CD14-positive monocyte (primary cell): Measurements from ENCODE around the gene FEZF1. TPM values are rescaled to one million over a fixed set of nuclear protein-coding genes. Genes with fewer than 3 reads are reported as not detected.

ENCODE experiments used
- DNase-seq, 3 donors: peaks; one replicate each; pipeline ENCODE4 v3.0.0-alpha.2; 2011 to 2022
- H2AFZ ChIP-seq: 2 replicates; pipeline ENCODE4 v1.6.0; 2012; ENCODE audit warnings: mild to moderate bottlenecking, low read depth, low read length, inconsistent platforms; ENCODE audit not compliant: insufficient read depth, poor library complexity, severe bottlenecking
- H3K27ac ChIP-seq, 2 donors: 1 replicate in 1 of 2; 2 replicates in 1 of 2; pipeline ENCODE4 v1.5.1; 2012 to 2013; ENCODE audit warnings: low read length in 2 of 2, control low read depth in 1 of 2, inconsistent platforms in 1 of 2, low read depth in 1 of 2, mild to moderate bottlenecking in 1 of 2
- H3K27me3 ChIP-seq, 2 donors: one replicate each; pipeline versions ENCODE4 v1.6.0 to v1.6.1; 2011 to 2013; ENCODE audit warnings: low read length in 2 of 2; ENCODE audit not compliant: control insufficient read depth in 2 of 2, insufficient read depth in 2 of 2
- H3K36me3 ChIP-seq, 2 donors: replicated peaks in 1 of 2; 1 replicate in 1 of 2; 2 replicates in 1 of 2; pipeline versions ENCODE4 v1.5.1 to v1.6.1; 2012 to 2013; ENCODE audit warnings: low read length in 2 of 2, control low read depth in 1 of 2, inconsistent platforms in 1 of 2, mild to moderate bottlenecking in 1 of 2; ENCODE audit not compliant: insufficient read depth in 2 of 2, control insufficient read depth in 1 of 2
- H3K4me1 ChIP-seq, 2 donors: 1 replicate in 1 of 2; 2 replicates in 1 of 2; pipeline versions ENCODE4 v1.5.1 to v1.6.1; 2012 to 2013; ENCODE audit warnings: low read length in 2 of 2, control low read depth in 1 of 2, inconsistent platforms in 1 of 2, mild to moderate bottlenecking in 1 of 2, moderate library complexity in 1 of 2; ENCODE audit not compliant: insufficient read depth in 2 of 2, control insufficient read depth in 1 of 2
- H3K4me2 ChIP-seq: replicated peaks from 2 replicates; pipeline ENCODE3; 2012; ENCODE audit warnings: low read length, moderate library complexity, mild to moderate bottlenecking; ENCODE audit not compliant: poor library complexity, severe bottlenecking; ENCODE audit errors: extremely low read depth
- H3K4me3 ChIP-seq, 3 experiments: fragments of 200-600 bp in 1 of 3; sonication (generic) in 1 of 3; replicated peaks in 1 of 3; 1 replicate in 2 of 3; 2 replicates in 1 of 3; pipeline ENCODE4 v1.5.1; 2011 to 2013; ENCODE audit warnings: low read length in 3 of 3, mild to moderate bottlenecking in 3 of 3, control low read depth in 2 of 3, low read depth in 2 of 3, inconsistent platforms in 1 of 3, moderate library complexity in 1 of 3
- H3K79me2 ChIP-seq: 2 replicates; pipeline ENCODE4 v1.6.0; 2012; ENCODE audit warnings: mild to moderate bottlenecking, control low read depth, inconsistent platforms, low read length, moderate library complexity; ENCODE audit not compliant: insufficient read depth
- H3K9ac ChIP-seq: 2 replicates; pipeline ENCODE4 v1.6.0; 2017; ENCODE audit warnings: low read length, mild to moderate bottlenecking; ENCODE audit not compliant: insufficient read depth, poor library complexity, severe bottlenecking
- H3K9me3 ChIP-seq, 2 donors: replicated peaks in 1 of 2; 1 replicate in 1 of 2; 2 replicates in 1 of 2; pipeline versions ENCODE4 v1.5.1 to v1.6.1; 2012 to 2013; ENCODE audit warnings: low read length in 2 of 2, control low read depth in 1 of 2; ENCODE audit not compliant: control insufficient read depth in 1 of 2, insufficient read depth in 1 of 2
- H4K20me1 ChIP-seq: 2 replicates; pipeline ENCODE4 v1.6.0; 2012; ENCODE audit warnings: mild to moderate bottlenecking, low read length, control low read depth, moderate library complexity; ENCODE audit not compliant: insufficient read depth
- H3K27ac Mint-ChIP-seq, 7 donors: one replicate each; pipeline ENCODE4 v1.8.0; 2020; ENCODE audit warnings: mild to moderate bottlenecking in 7 of 7, mixed read lengths in 7 of 7, moderate library complexity in 6 of 7, inconsistent platforms in 2 of 7
- H3K27me3 Mint-ChIP-seq, 3 donors: one replicate each; pipeline ENCODE4 v1.8.0; 2021 to 2022; ENCODE audit warnings: low read depth in 3 of 3, mild to moderate bottlenecking in 3 of 3, mixed read lengths in 3 of 3, moderate library complexity in 3 of 3, inconsistent platforms in 1 of 3
- H3K36me3 Mint-ChIP-seq, 2 donors: one replicate each; pipeline ENCODE4 v1.8.0; 2020; ENCODE audit warnings: mixed read lengths in 2 of 2, inconsistent platforms in 1 of 2, mild to moderate bottlenecking in 1 of 2
- H3K4me1 Mint-ChIP-seq: one replicate; pipeline ENCODE4 v1.8.0; 2020; ENCODE audit warnings: mild to moderate bottlenecking, mixed read lengths
- H3K4me3 Mint-ChIP-seq, 2 donors: one replicate each; pipeline ENCODE4 v1.8.0; 2020; ENCODE audit warnings: mild to moderate bottlenecking in 2 of 2, mixed read lengths in 2 of 2, moderate library complexity in 1 of 2
- H3K9me3 Mint-ChIP-seq, 7 donors: one replicate each; pipeline ENCODE4 v1.8.0; 2020 to 2022; ENCODE audit warnings: mixed read lengths in 7 of 7, mild to moderate bottlenecking in 6 of 7, moderate library complexity in 6 of 7, inconsistent platforms in 2 of 7
- CTCF ChIP-seq: fragments of 200-600 bp; IDR thresholded peaks from one replicate; pipeline ENCODE4 v1.8.0; 2022; ENCODE audit warnings: antibody characterized with exemption, mild to moderate bottlenecking
- WGBS: methylation state at CpG from one replicate; pipeline ENCODE4 v1.1.5; 2013; ENCODE audit warnings: missing lambda C conversion rate; ENCODE audit not compliant: insufficient coverage; 5-methylcytosine and 5-hydroxymethylcytosine counted together
- intact Hi-C, 2 donors: fragments of 100-400 bp; cut with micrococcal nuclease; formaldehyde crosslinking; loops; one replicate each; pipeline versions ENCODE4 v1.15.0 to v1.15.1; 2023
- polyA plus RNA-seq, 3 donors: library from polyadenylated mRNA; depleted of rRNA in 1 of 3; unstranded in 2 of 3; stranded (reverse) in 1 of 3; fragments of 300-500 nt in 2 of 3; fragments of >200 nt in 1 of 3; fragmentation: Illumina TruSeq in 2 of 3; gene quantifications; 1 replicate in 2 of 3; 2 replicates in 1 of 3; pipeline ENCODE4 v1.2.3, GENCODE V29; 2012 to 2021

FEZF1 gene
- polyA plus RNA-seq, 3 donors = not detected

DNA sequence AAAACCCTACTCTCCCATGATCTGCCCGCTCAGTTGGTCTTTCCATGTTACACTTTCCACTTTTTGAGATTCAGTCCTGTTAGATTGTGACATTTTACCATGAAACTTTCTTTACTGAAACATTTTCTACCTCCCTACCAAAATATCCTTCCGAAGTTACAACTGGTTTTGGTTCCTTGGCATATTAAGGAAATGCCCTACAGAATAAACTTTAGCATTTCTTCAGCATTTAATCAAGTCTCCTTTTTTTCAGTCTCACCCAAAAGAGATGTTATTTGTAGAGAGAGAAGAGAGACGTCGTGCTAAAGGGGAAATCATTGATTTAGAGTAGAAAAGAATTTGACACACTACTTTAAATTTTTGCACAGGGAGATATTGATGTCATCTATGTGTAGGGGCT, 9.7 kb upstream of the FEZF1 start:
- H3K27me3 Mint-ChIP-seq = peaks cover 79 to 90% (median 81%) of the 10 kb centered on the region in 3 donors
- Histone ChIP-seq H4K20me1 (no peaks in the 10 kb centered on the region), H3K9ac (no peak overlapping the region), H3K4me3 (no peak overlapping the region), H2AFZ (no peak overlapping the region), H3K4me2 (no peak overlapping the region), H3K4me1 (no peaks in the 10 kb centered on the region), H3K36me3 (no peaks in the 10 kb centered on the region), H3K27me3 (peaks cover 88 to 92% of the 10 kb centered on the region in 2 donors), H3K79me2 (no peaks in the 10 kb centered on the region), H3K27ac (no peak overlapping the region), H3K9me3 (peaks cover 3 to 58% of the 10 kb centered on the region in 2 donors)
- no peak for TF ChIP-seq CTCF
- peak overlapping the region in 1 of 2 donors; percentile 80 for H3K4me3 Mint-ChIP-seq
- WGBS = 50% methylated on average over 1 of the region's 4 CpGs
- peaks cover 5% of the 10 kb centered on the region for H3K4me1 Mint-ChIP-seq
- no peak for DNase-seq
- intact Hi-C loops = no loop called here
- peaks cover 8 to 50% (median 26%) of the 10 kb centered on the region in 7 donors for H3K9me3 Mint-ChIP-seq
- H3K27ac Mint-ChIP-seq = no peak overlapping the region
- peaks cover 0 to 4% of the 10 kb centered on the region in 2 donors for H3K36me3 Mint-ChIP-seq

- Histone ChIP-seq H3K79me2 (no peaks in the 10 kb centered on the region), H3K4me3 (no peak overlapping the region), H2AFZ (no peak overlapping the region), H3K4me2 (no peak overlapping the region), H3K4me1 (no peaks in the 10 kb centered on the region), H3K9me3 (peaks cover 3 to 64% of the 10 kb centered on the region in 2 donors), H3K27me3 (peaks cover 90 to 100% of the 10 kb centered on the region in 2 donors), H3K27ac (no peak overlapping the region), H3K9ac (no peak overlapping the region), H3K36me3 (no peaks in the 10 kb centered on the region), H4K20me1 (no peaks in the 10 kb centered on the region)
- peaks cover 5% of the 10 kb centered on the region for H3K4me1 Mint-ChIP-seq
- peaks cover 8 to 50% (median 26%) of the 10 kb centered on the region in 7 donors for H3K9me3 Mint-ChIP-seq
- no CpG with 5 or more reads among the region's 3 CpGs for WGBS
- DNase-seq = no peak
- H3K4me3 Mint-ChIP-seq = peak overlapping the region in 1 of 2 donors; percentile 46
- H3K27ac Mint-ChIP-seq = peak overlapping the region in 1 of 7 donors; percentile 60
- TF ChIP-seq CTCF = no peak
- intact Hi-C loops = no loop called here
- H3K27me3 Mint-ChIP-seq = peaks cover 84 to 94% (median 86%) of the 10 kb centered on the region in 3 donors
- H3K36me3 Mint-ChIP-seq = peaks cover 0 to 4% of the 10 kb centered on the region in 2 donors
Measured at GRCh38 chr7:122312789-122313188, 8.2 kb upstream of the FEZF1 start.
